GM19463 (cell line): ENCODE data around the gene TAF7.
A peak's percentile ranks its signal among the peaks of the same experiment; 100 is the strongest.
"Not testable (repeated sequence)": the region's sequence is repeated elsewhere in the genome, so short reads cannot be mapped to it uniquely, and the experiment has no call there.

Experiments
- ATAC-seq: cut with Tn5 transposase; IDR thresholded peaks from one replicate; pipeline ENCODE4 v1.9.1; 2021; ENCODE audit warnings: mild to moderate bottlenecking, moderate library complexity; ENCODE audit not compliant: unreplicated experiment

Gene TAF7, protein sequence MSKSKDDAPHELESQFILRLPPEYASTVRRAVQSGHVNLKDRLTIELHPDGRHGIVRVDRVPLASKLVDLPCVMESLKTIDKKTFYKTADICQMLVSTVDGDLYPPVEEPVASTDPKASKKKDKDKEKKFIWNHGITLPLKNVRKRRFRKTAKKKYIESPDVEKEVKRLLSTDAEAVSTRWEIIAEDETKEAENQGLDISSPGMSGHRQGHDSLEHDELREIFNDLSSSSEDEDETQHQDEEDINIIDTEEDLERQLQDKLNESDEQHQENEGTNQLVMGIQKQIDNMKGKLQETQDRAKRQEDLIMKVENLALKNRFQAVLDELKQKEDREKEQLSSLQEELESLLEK

GRCh38 chr5:141320225-141321169 lies at the start of gene TAF7:
Gene TAF7, minus strand, starts transcription at chr5:141320784. Its CDS starts 740 bp downstream, at chr5:141320044.
- ATAC-seq = peak; percentile 96

DNA sequence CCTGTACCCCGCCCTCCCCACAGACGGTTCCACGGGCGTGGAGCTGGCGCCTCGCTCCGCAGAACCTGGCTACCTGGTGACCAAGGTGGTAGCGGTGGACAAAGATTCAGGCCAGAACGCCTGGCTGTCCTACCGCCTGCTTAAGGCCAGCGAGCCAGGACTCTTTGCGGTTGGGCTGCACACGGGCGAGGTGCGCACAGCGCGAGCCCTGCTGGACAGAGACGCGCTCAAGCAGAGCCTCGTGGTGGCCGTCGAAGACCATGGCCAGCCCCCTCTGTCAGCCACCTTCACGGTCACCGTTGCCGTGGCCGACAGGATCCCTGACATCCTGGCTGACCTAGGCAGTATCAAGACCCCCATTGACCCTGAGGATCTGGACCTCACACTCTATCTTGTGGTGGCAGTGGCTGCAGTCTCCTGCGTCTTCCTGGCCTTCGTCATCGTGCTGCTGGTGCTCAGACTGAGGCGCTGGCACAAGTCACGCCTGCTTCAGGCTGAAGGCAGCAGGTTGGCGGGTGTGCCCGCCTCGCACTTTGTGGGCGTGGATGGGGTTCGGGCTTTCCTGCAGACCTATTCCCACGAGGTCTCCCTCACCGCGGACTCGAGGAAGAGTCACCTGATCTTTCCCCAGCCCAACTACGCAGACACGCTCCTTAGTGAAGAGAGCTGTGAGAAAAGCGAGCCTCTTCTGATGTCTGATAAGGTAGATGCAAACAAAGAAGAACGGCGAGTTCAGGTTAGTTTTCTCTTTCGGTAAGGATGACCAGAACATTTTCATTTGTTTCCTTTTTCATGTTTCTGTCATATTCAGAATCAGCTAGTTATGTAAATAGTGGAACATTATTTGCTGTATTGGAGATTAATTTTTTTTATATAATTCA lies 45.7 kb upstream of the TAF7 start:
- ATAC-seq = no peak

DNA sequence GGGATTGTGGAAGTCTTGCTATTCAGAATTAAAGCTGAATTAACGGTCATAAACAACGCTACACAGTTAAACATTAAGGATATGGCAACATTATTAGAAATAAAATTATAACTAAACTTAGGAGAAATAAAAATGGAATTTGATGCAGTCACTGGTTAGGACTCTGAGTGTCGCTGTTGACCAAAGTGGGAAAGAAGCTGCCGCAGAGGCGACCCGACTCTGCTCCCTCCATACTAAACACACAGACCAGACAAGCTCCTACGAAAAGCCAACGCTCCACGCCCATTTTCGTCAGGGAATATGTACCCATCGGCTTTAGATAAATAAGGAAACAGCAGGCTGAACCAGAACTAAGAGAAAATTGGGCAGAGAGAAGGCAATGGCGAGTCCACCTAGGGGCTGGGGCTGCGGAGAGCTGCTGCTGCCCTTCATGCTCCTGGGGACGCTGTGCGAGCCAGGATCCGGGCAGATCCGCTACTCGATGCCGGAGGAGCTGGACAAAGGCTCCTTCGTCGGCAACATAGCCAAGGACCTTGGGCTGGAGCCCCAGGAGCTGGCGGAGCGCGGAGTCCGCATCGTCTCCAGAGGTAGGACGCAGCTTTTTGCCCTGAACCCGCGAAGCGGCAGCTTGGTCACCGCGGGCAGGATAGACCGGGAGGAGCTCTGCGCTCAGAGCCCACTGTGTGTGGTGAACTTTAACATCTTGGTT lies 43.5 kb upstream of the TAF7 start, which contains the start of gene PCDHGA5:
Gene PCDHGA5, plus strand, starts transcription at position 211 of the 709 bp plus-strand sequence. Its CDS starts 169 bp downstream, at position 380.
- ATAC-seq = no peak

DNA sequence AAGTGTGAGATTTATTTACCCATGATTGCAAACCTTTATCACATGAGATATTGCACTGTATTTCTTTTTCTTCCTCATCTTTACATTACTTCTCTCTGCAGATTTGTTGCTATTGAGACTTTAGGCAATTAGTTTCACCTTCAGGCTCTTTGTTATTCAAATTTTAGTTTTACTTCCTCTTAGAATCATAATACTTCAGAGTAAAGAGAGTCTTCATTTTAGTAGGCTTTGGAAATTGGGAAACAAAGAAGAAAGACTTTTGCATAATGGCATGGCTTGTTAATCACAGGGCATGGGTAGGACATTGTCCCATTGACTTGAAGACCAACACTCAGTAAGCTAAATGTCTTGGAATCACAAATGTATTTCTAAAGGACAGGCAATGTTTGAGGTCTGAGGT lies 42.1 kb upstream of the TAF7 start:
- no peak for ATAC-seq

DNA sequence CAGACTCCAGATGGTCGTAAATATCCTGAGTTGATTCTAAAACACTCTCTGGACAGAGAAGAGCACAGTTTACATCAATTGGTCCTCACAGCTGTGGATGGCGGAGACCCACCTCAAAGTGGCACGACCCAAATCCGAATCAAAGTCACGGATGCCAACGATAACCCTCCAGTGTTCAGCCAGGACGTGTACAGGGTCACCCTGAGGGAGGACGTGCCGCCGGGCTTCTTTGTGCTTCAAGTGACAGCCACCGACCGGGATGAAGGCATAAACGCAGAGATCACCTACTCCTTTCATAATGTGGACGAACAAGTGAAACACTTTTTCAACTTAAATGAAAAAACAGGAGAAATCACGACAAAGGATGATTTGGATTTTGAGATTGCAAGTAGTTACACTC lies 40.1 kb upstream of the TAF7 start:
- no peak for ATAC-seq

DNA sequence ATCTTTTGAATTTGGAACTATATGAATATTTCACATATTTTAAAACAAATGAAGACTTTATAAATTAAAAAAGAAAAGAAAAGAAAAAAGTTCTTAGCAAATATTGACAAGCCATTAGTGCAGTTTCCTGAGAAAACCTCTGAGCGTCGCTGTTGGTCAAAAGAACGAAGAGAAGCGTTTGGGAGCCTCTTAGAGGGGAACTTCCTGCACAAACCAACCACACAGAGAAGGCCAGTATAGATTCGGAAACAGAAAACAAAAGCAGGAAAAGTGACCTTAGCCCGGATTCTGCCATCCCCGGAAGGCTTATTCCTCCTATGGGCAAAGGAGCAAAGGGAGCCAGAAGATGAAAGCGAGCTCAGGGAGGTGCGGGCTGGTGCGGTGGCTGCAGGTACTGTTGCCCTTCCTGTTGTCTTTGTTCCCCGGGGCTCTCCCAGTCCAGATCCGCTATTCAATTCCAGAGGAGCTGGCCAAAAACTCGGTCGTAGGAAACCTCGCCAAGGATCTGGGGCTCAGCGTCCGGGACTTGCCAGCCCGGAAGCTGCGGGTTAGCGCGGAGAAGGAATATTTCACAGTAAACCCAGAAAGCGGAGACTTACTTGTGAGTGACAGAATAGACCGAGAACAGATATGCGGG lies 39.3 kb upstream of the TAF7 start, which contains the start of gene PCDHGB2:
Gene PCDHGB2, plus strand, starts transcription at position 205 of the 637 bp plus-strand sequence. Its CDS starts 142 bp downstream, at position 347.
- no peak for ATAC-seq

DNA sequence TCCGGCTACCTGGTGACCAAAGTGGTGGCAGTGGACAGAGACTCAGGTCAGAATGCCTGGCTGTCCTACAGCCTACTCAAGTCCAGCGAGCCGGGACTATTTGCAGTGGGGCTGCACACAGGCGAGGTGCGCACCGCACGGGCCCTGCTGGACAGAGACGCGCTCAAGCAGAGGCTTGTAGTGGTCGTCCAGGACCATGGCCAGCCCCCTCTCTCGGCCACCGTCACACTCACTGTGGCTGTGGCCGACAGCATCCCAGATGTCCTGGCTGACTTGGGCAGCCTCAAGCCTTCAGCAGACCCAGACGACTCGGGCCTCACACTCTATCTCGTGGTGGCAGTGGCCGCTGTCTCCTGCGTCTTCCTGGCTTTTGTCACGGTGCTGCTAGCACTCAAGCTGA lies 36.4 kb upstream of the TAF7 start:
- no peak for ATAC-seq

- ATAC-seq = no peak
These were observed 35.5 kb upstream of the TAF7 start for GRCh38 chr5:141356133-141356532.

- ATAC-seq = no peak
These were observed 35.1 kb upstream of the TAF7 start for GRCh38 chr5:141355641-141356040.

GRCh38 chr5:141354900-141355469 lies 34.4 kb upstream of the TAF7 start, which contains the start of gene PCDHGA4:
Gene PCDHGA4, plus strand, starts transcription at chr5:141355021. Its CDS starts 87 bp downstream, at chr5:141355108.
- no peak for ATAC-seq

GRCh38 chr5:141351591-141351990 lies 31.0 kb upstream of the TAF7 start:
- no peak for ATAC-seq

DNA sequence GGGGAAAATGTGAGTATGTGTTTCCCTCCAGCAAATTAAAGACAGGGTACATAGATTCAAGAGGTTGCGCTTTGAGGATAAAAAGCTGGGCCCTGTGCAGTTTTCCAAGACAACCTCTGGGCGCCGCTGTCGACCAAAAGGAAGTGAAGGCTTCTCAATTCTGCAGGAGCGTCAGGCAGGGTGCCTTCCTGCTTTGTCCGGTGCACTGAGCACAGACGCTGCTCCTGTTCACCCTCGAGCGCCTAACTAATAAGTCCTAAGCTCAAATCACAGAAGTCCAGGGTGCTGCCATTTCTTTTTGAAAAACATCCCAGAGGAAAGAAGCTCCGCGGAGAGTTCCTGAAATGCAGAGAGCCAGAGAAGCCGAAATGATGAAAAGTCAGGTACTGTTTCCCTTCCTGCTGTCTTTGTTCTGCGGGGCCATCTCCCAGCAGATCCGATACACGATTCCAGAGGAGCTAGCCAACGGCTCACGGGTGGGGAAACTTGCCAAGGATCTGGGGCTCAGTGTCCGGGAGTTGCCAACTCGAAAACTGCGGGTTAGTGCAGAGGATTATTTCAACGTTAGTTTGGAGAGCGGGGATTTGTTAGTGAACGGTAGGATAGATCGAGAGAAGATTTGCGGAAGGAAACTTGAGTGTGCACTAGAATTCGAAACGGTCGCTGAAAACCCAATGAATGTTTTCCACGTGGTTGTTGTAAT lies 29.5 kb upstream of the TAF7 start, which contains the start of gene PCDHGB1:
Gene PCDHGB1, plus strand, starts transcription at position 183 of the 703 bp plus-strand sequence. Its CDS starts 162 bp downstream, at position 345.
- peak; percentile 94 for ATAC-seq

DNA sequence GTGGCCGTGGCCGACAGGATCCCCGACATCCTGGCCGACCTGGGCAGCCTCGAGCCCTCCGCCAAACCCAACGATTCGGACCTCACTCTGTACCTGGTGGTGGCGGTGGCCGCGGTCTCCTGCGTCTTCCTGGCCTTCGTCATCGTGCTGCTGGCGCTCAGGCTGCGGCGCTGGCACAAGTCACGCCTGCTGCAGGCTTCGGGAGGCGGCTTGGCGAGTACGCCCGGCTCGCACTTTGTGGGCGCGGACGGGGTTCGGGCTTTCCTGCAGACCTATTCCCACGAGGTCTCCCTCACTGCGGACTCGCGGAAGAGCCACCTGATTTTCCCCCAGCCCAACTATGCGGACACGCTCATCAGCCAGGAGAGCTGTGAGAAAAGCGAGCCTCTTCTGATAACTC lies 25.4 kb upstream of the TAF7 start:
- ATAC-seq = not testable (repeated sequence)

- ATAC-seq = no peak
These were observed 24.7 kb upstream of the TAF7 start for GRCh38 chr5:141345327-141345726.

DNA sequence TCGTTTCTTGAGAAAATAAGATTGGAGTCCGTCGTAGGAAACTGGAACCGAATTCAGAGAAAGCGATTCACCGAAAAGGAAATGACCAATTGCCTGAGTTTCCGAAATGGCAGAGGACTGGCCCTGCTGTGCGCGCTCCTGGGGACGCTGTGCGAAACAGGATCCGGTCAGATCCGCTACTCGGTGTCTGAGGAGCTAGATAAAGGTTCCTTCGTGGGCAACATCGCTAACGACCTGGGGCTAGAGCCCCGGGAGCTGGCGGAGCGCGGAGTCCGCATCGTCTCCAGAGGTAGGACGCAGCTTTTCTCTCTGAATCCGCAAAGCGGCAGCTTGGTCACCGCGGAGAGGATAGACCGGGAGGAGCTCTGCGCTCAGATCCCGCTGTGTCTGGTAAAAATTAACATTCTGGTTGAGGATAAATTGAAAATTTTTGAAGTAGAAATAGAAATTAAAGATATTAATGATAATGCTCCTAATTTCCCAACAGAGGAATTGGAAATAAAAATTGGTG lies 23.4 kb upstream of the TAF7 start:
- no peak for ATAC-seq

DNA sequence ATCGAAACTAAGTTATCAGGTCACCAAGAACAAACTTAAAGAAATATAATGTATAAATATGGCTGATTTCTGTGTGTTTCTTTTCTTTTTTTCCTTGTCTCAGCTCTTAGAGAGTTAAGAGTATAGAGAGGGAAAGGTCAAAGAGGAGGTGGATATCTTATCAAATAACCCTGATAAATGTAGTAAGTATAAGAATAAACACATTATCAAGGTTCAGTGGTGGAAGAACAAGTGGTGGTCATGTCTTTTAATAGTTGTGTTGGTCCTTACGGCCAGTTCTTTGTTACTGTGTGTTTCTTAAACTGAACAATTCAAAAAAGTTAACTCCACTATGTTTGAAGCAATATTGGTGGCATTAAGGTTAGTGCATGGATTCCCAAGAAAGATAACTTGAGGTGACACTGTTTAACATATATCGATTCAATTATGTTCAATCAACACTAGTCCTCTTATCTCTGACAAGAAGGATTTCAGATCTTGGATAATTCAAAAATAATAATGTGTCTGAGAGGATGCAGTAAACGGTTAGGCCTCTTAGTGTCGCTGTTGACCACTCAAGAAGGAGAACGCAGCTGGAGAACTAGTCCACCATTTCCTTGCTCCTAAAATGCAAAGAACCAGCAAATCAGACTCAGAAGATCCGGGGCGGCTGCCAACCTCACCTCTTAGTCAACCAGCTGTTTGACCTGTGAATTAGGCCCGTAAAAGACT lies 22.8 kb upstream of the TAF7 start, which contains the start of gene PCDHGA3:
Gene PCDHGA3, plus strand, starts transcription at position 588 of the 711 bp plus-strand sequence. CDS start 205 bp downstream, outside the sequence.
- no peak for ATAC-seq

GRCh38 chr5:141342773-141343172 lies 22.2 kb upstream of the TAF7 start:
- no peak for ATAC-seq
